GM19023 (cell line): Measurements from ENCODE around the gene GALE.
A peak's percentile ranks its signal among the peaks of the same experiment; 100 is the strongest.
"Not testable (repeated sequence)": the region's sequence is repeated elsewhere in the genome, so short reads cannot be mapped to it uniquely, and the experiment has no call there.

Experiments
- ATAC-seq: cut with Tn5 transposase; IDR thresholded peaks from one replicate; pipeline ENCODE4 v1.9.1; 2021; ENCODE audit warnings: mild to moderate bottlenecking, moderate library complexity; ENCODE audit not compliant: unreplicated experiment

The GALE gene

GRCh38 chr1:23810818-23811540 is 10.4 kb upstream of the GALE start:
- no peak for ATAC-seq

- ATAC-seq = no peak
Observed at GRCh38 chr1:23809751-23810171, 9.2 kb upstream of the GALE start.

GRCh38 chr1:23807453-23807852 is 6.9 kb upstream of the GALE start:
- ATAC-seq = no peak

- ATAC-seq = no peak
Observed at GRCh38 chr1:23806280-23806679, 5.7 kb upstream of the GALE start.

GRCh38 chr1:23805025-23805424 is 4.5 kb upstream of the GALE start:
- no peak for ATAC-seq

- ATAC-seq = no peak
Observed at GRCh38 chr1:23804183-23804835, 3.8 kb upstream of the GALE start.

GRCh38 chr1:23803674-23804073 is 3.1 kb upstream of the GALE start:
- ATAC-seq = no peak

- not testable (repeated sequence) for ATAC-seq
Observed at GRCh38 chr1:23802809-23803342, 2.3 kb upstream of the GALE start.

GRCh38 chr1:23801876-23802275 is 1.3 kb upstream of the GALE start:
- ATAC-seq = no peak

- no peak for ATAC-seq
Observed at GRCh38 chr1:23801338-23801748, 789 bp upstream of the GALE start.

- ATAC-seq = peak; percentile 23
Observed at GRCh38 chr1:23799570-23800399, 769 bp downstream of the GALE start.

GRCh38 chr1:23799255-23799569 is 1.3 kb downstream of the GALE start:
- ATAC-seq = no peak

GRCh38 chr1:23798662-23799142 is 1.9 kb downstream of the GALE start:
- no peak for ATAC-seq

- ATAC-seq = no peak
Observed at GRCh38 chr1:23797478-23798448, 2.8 kb downstream of the GALE start.

GRCh38 chr1:23796466-23797271 is 3.9 kb downstream of the GALE start:
- no peak for ATAC-seq

- no peak for ATAC-seq
Observed at GRCh38 chr1:23795676-23796465, 4.7 kb downstream of the GALE start.

- ATAC-seq = not testable (repeated sequence)
Observed at GRCh38 chr1:23794732-23795182, 5.8 kb downstream of the GALE start.
